K562 (cell line): ENCODE data around the gene GPR4. TPM values are rescaled to one million over a fixed set of nuclear protein-coding genes. Genes with fewer than 3 reads are reported as not detected.

Source experiments
- CC2D1A ChIP-seq: fragments of 450-650 bp; IDR thresholded peaks from 2 replicates; pipeline ENCODE4 v1.6.1; 2017; ENCODE audit warnings: mild to moderate bottlenecking
- COPS2 ChIP-seq: fragments of 450-650 bp; conservative IDR thresholded peaks from 2 replicates; pipeline ENCODE4 v1.6.1; 2016; ENCODE audit warnings: mild to moderate bottlenecking, moderate library complexity
- E2F8 ChIP-seq: fragments of 450-650 bp; IDR thresholded peaks from 2 replicates; pipeline ENCODE4 v1.7.1; 2018; ENCODE audit warnings: mild to moderate bottlenecking, low read depth; ENCODE audit not compliant: partially characterized antibody
- ELF4 ChIP-seq: fragments of 450-650 bp; formaldehyde crosslinking; IDR thresholded peaks from 2 replicates; pipeline ENCODE4 v1.4.0; 2022; ENCODE audit warnings: missing genetic modification characterization
- FOXO4 ChIP-seq: fragments of 450-650 bp; formaldehyde crosslinking; IDR thresholded peaks from 2 replicates; pipeline ENCODE4 v1.4.0; 2020; ENCODE audit warnings: mild to moderate bottlenecking, moderate library complexity
- FUS ChIP-seq: fragments of 200-400 bp; formaldehyde crosslinking; optimal IDR thresholded peaks from 2 replicates; pipeline ENCODE3; 2017; ENCODE audit warnings: low read depth, low read length
- GMEB1 ChIP-seq: fragments of 250-450 bp; sonication (Bioruptor Pico); IDR thresholded peaks from 2 replicates; pipeline ENCODE4 v1.4.0; 2020; ENCODE audit warnings: mild to moderate bottlenecking
- HBP1 ChIP-seq: fragments of 450-650 bp; formaldehyde crosslinking; IDR thresholded peaks from 2 replicates; pipeline ENCODE4 v1.4.0; 2022; ENCODE audit warnings: missing genetic modification characterization
- HNRNPH1 ChIP-seq: fragments of 200-400 bp; formaldehyde crosslinking; optimal IDR thresholded peaks from 2 replicates; pipeline ENCODE3; 2017; ENCODE audit warnings: low read depth, mild to moderate bottlenecking, low read length, moderate library complexity
- MBD1 ChIP-seq: fragments of 250-450 bp; sonication (Bioruptor Pico); IDR thresholded peaks from 2 replicates; pipeline ENCODE4 v1.8.0; 2022; ENCODE audit warnings: inconsistent platforms
- SIX5 ChIP-seq, 2 experiments: IDR thresholded peaks; 2 replicates each; pipeline ENCODE4 v1.6.1; 2011; ENCODE audit warnings: low read length in 2 of 2, borderline replicate concordance in 1 of 2, low read depth in 1 of 2, mild to moderate bottlenecking in 1 of 2, moderate library complexity in 1 of 2; ENCODE audit not compliant: insufficient read depth in 1 of 2
- ZBED1 ChIP-seq: IDR thresholded peaks from 2 replicates; pipeline ENCODE4 v1.6.1; 2014
- ZNF3 ChIP-seq: fragments of 250-450 bp; sonication (Bioruptor Pico); IDR thresholded peaks from 2 replicates; pipeline ENCODE4 v1.5.0; 2021; ENCODE audit warnings: mild to moderate bottlenecking, moderate library complexity
- ZNF699 ChIP-seq: fragments of 250-450 bp; sonication (Bioruptor Pico); IDR thresholded peaks from 2 replicates; pipeline ENCODE4 v1.8.0; 2021; ENCODE audit warnings: mild to moderate bottlenecking, moderate library complexity; ENCODE audit not compliant: insufficient replicate concordance
- ZNF707 ChIP-seq: fragments of 250-450 bp; sonication (Bioruptor Pico); conservative IDR thresholded peaks from 2 replicates; pipeline ENCODE4 v1.8.0; 2022; ENCODE audit warnings: inconsistent platforms, mild to moderate bottlenecking, moderate library complexity
- polyA plus RNA-seq, 8 experiments: library from polyadenylated mRNA; depleted of rRNA in 4 of 8; stranded (reverse) in 5 of 8; unstranded in 3 of 8; fragments of >200 nt; fragmentation: Nextera tagmentation in 2 of 8; fragmentation: Illumina TruSeq in 1 of 8; extraction: Ambion mirVana in 2 of 8; extraction: Trizol in 1 of 8; gene quantifications; 2 replicates each; pipeline versions ENCODE4 v1.2.1 to v1.2.3, GENCODE V29; 2011 to 2014; ENCODE audit warnings: inconsistent platforms in 1 of 8, missing spikeins in 1 of 8
- total RNA-seq, 7 experiments: library from RNA; depleted of rRNA in 6 of 7; stranded (reverse); fragments of >200 nt in 6 of 7; fragmentation: Illumina TruSeq in 2 of 7; extraction: Trizol in 2 of 7; gene quantifications; 2 replicates each; pipeline versions ENCODE4 v1.2.1 to v1.2.3, GENCODE V29; 2011 to 2021; ENCODE audit warnings: low replicate concordance in 1 of 7

GPR4 gene
- total and polyA plus RNA-seq, 9 of the 15 experiments (the other 6 are each of a cell fraction or from before 2014, with no cell fraction given): 0.03 to 0.09 (median 0.04) TPM; not detected in 5

- no peak for TF ChIP-seq SIX5 (IDR thresholded peaks at IDR 0.05; ENCODE audit: borderline replicate concordance in 1 of 2, insufficient read depth in 1 of 2, low read depth in 1 of 2, low read length in 2 of 2)
- no peak for TF ChIP-seq ZNF699 (CRISPR knock-in tag)
- no peak for TF ChIP-seq ZBED1
- TF ChIP-seq E2F8: no peak
- no peak for TF ChIP-seq HBP1 (CRISPR knock-in tag)
- TF ChIP-seq COPS2: no peak
- no peak for TF ChIP-seq ZNF3 (CRISPR knock-in tag)
- TF ChIP-seq HNRNPH1: no peak
- TF ChIP-seq ZNF707 (CRISPR knock-in tag): no peak
- no peak for TF ChIP-seq GMEB1 (CRISPR knock-in tag)
- peak; percentile 58; the same call in 1 of the 2 replicates for TF ChIP-seq CC2D1A
- no peak for TF ChIP-seq FOXO4 (CRISPR knock-in tag)
- TF ChIP-seq ELF4 (CRISPR knock-in tag): no peak
- no peak for TF ChIP-seq FUS
- no peak for TF ChIP-seq MBD1 (CRISPR knock-in tag)
These were observed 43.6 kb downstream of the GPR4 start (continued) for GRCh38 chr19:45558399-45558878.
